ENCODE measurements around the gene CYP1A2.

- TF ChIP-seq POLR2AphosphoS5 (IDR thresholded peaks at IDR 0.05; ENCODE audit: low read depth, low read length) (peak; percentile 58; the same call in 1 of the 2 replicates), POLR2A (IDR thresholded peaks at IDR 0.05; ENCODE audit: low read depth, low read length) (no peak), TAF1 (IDR thresholded peaks at IDR 0.05; ENCODE audit: low read depth, low read length) (no peak), PAX5 (IDR thresholded peaks at IDR 0.05; ENCODE audit: insufficient read depth, low read length, severe bottlenecking) (no peak), SPI1 (IDR thresholded peaks at IDR 0.05; ENCODE audit: low read depth, low read length) (peak; percentile 34; the same call in 1 of the 2 replicates)
Observed at GRCh38 chr15:74799856-74800558, 51.4 kb downstream of the CYP1A2 start.
